NB4 (cell line): ENCODE results near the gene GP1BB.

Source experiments
- CTCF ChIP-seq: IDR thresholded peaks from one replicate; pipeline ENCODE4 v1.5.1; 2012; ENCODE audit warnings: low read depth, low read length
- MAX ChIP-seq: IDR thresholded peaks from 2 replicates; pipeline ENCODE4 v1.6.1; 2011; ENCODE audit warnings: low read depth, low read length
- POLR2A ChIP-seq: IDR thresholded peaks from 2 replicates; pipeline ENCODE4 v1.6.1; 2011; ENCODE audit warnings: mild to moderate bottlenecking; ENCODE audit not compliant: insufficient read length; ENCODE audit errors: extremely low read depth

- TF ChIP-seq POLR2A (no peak), CTCF (no peak), MAX (no peak)
Measured at GRCh38 chr22:19723232-19723982, at the start of gene GP1BB.
